Nephron progenitor cell (in vitro differentiated cells): ENCODE data around the gene EFNA2.

Source experiments
- DNase-seq: peaks from one replicate; pipeline ENCODE4 v3.0.0; 2021
- H3K27ac Mint-ChIP-seq: 2 replicates; pipeline ENCODE4 v1.8.0; 2021; ENCODE audit warnings: mild to moderate bottlenecking, moderate library complexity, mixed read lengths
- H3K27me3 Mint-ChIP-seq: 2 replicates; pipeline ENCODE4 v1.8.0; 2021; ENCODE audit warnings: mild to moderate bottlenecking, low read depth, mixed read lengths; ENCODE audit not compliant: poor library complexity
- H3K36me3 Mint-ChIP-seq: 2 replicates; pipeline ENCODE4 v1.8.0; 2021; ENCODE audit warnings: low read depth, mixed read lengths
- H3K4me1 Mint-ChIP-seq: 2 replicates; pipeline ENCODE4 v1.8.0; 2021; ENCODE audit warnings: mixed read lengths
- H3K4me3 Mint-ChIP-seq: 2 replicates; pipeline ENCODE4 v1.8.0; 2021; ENCODE audit warnings: mild to moderate bottlenecking, moderate library complexity, mixed read lengths
- H3K9me3 Mint-ChIP-seq: 2 replicates; pipeline ENCODE4 v1.8.0; 2021; ENCODE audit warnings: mild to moderate bottlenecking, moderate library complexity, mixed read lengths
- TF ChIP-seq, protein P1 (sequence below): fragments of 200-600 bp; sonication (generic); IDR thresholded peaks from 2 replicates; pipeline ENCODE4 v1.5.0; 2021; ENCODE audit warnings: antibody characterized with exemption

The EFNA2 gene

GRCh38 chr19:1259206-1259875 is 26.3 kb upstream of the EFNA2 start:
- Mint-ChIP-seq H3K4me1 (peaks cover 77% of the 10 kb centered on the region), H3K9me3 (no peaks in the 10 kb centered on the region), H3K27ac (peak overlapping the region; percentile 82), H3K36me3 (peaks cover 18% of the 10 kb centered on the region), H3K27me3 (peaks cover 3% of the 10 kb centered on the region), H3K4me3 (no peak overlapping the region)
- DNase-seq = peak; percentile 74
- TF ChIP-seq, protein P1, sequence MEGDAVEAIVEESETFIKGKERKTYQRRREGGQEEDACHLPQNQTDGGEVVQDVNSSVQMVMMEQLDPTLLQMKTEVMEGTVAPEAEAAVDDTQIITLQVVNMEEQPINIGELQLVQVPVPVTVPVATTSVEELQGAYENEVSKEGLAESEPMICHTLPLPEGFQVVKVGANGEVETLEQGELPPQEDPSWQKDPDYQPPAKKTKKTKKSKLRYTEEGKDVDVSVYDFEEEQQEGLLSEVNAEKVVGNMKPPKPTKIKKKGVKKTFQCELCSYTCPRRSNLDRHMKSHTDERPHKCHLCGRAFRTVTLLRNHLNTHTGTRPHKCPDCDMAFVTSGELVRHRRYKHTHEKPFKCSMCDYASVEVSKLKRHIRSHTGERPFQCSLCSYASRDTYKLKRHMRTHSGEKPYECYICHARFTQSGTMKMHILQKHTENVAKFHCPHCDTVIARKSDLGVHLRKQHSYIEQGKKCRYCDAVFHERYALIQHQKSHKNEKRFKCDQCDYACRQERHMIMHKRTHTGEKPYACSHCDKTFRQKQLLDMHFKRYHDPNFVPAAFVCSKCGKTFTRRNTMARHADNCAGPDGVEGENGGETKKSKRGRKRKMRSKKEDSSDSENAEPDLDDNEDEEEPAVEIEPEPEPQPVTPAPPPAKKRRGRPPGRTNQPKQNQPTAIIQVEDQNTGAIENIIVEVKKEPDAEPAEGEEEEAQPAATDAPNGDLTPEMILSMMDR = no peak

DNA sequence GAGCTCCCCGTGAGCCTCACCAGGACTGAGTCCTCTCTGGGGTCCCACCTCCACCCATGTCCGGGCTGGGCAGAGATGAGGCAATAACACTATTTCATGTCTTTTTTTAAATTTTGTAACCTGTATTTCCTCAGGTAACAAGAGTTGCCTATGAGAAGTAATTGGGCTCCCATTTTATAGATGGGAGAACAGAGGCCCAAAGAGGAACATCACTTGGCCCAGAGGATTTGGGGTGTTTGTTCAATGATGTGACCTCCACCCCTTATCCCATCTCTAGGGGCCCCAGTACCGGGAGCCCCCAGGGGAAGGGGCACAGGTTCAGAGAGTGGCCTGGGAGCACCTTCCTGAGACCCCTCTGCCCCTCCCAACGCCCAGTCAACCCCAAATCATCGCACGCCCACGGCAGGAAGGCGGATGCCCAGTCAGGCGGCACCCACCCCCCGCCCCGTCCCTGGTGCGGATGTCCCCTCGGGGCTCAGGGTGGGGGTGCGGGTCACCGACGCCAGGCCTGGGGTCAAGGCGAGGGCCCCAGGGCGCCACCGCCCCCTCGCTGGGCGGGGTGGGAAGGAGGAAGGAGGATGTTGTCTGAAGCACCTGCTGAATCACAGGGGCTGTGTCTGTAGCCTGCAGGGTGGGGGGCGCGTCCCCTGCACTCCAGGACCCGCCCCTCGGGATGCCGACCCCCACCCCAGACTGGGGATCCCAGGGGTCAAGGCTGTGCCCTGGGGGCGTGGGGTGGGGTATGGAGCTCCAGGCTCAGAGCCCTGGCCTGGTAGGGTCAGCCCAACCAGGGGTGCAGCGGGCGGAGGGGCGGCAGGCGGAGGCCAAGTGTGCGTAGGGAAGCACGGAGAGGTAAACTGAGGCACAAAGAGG is 25.6 kb upstream of the EFNA2 start:
- peak; percentile 40 for DNase-seq
- Mint-ChIP-seq H3K4me1 (peaks cover 77% of the 10 kb centered on the region), H3K27me3 (peaks cover 3% of the 10 kb centered on the region), H3K9me3 (no peaks in the 10 kb centered on the region), H3K36me3 (peaks cover 11% of the 10 kb centered on the region), H3K4me3 (no peak overlapping the region), H3K27ac (peak overlapping the region; percentile 82)
- TF ChIP-seq, protein P1 = no peak

DNA sequence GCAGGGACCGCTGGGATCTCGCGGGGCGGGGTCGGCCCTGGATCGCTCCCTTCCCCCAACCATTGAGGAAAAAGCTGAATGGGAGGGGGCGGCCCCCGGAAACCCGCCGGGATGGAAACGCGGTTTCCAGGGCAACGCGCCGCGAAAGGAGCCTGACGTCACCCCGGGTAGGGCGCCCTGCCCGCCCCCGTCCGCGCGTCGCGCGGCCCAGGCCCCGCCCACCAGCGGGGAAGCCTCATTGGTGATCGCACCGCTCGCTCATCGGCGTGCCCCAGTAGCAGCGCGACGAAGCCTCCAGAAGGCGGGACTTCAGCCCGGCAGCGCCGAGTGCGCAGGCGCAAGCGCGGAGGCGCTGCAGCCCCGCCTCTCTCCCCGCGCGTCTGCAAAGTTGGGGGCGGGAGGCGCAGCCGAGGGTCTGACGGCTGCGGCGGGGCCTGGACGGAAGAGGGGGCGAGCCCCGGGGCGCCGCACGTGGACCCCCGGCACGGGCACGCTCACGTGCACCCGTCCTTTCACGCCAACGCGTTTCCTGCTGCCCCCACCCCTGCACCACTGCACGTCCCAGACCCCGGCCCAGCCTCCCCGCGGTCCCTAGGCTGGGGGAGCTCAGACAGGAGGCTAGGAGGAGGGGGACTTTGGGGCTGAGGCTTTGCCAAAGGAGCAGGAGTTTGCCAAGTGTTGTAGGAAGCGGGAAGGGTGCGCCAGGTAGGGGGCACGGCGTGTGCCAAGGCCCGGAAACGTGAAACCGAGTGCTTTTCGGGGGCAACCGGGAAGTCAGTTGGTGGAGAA is 24.7 kb upstream of the EFNA2 start:
- Mint-ChIP-seq H3K27me3 (peaks cover 3% of the 10 kb centered on the region), H3K9me3 (no peaks in the 10 kb centered on the region), H3K27ac (peak overlapping the region; percentile 87), H3K4me1 (peaks cover 84% of the 10 kb centered on the region), H3K4me3 (peak overlapping the region; percentile 85), H3K36me3 (peaks cover 9% of the 10 kb centered on the region)
- peak; percentile 97 for DNase-seq
- TF ChIP-seq, protein P1 = no peak

GRCh38 chr19:1261538-1261797 is 24.2 kb upstream of the EFNA2 start:
- peaks cover 79% of the 10 kb centered on the region for H3K4me1 Mint-ChIP-seq
- peak; percentile 28 for DNase-seq

DNA sequence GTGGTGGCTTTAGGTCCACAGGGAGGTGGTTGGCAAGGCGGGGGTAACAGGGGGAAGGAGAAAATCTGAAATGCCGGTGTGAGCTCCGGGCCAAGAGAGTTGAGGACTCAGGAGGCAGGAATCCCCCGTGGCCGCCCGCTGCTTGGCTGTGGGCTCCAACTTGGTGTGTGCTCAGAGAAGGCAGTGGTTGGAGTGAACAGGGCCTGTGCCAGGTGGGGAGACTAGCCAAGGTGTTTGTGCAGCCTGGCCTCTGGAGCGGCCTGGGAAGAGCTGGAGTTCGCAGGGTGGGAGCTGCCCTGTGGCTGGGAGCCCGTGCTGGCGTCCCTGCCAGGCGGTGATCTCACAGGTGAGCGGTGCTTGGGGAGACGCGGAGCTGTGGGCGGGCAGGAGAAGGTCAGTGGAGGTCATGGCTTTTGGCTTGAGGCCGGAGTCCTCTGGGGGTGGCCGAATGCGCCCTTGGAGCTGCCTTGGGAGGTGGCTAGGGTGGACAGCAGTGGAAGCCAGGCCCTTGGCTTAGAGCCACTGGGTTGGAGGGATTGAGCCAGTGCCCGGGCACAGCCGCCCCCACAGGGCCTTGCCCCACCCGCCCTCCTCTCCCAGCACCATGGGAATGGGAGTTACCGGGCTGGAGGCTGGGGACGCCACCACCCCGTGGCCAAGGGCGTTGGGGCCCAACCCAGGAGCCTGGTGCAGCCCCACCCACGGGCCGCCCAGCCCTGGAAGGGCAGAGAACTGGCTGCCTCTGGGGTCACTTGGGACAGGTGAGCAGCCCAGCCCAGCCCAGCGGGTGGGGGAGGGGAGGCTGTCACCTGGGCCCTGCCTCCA is 23.7 kb upstream of the EFNA2 start:
- H3K36me3 Mint-ChIP-seq = peaks cover 9% of the 10 kb centered on the region
- H3K4me3 Mint-ChIP-seq = peak overlapping the region; percentile 85
- H3K27ac Mint-ChIP-seq = peak overlapping the region; percentile 93
- H3K4me1 Mint-ChIP-seq = peaks cover 77% of the 10 kb centered on the region
- no peak for DNase-seq
- no peaks in the 10 kb centered on the region for H3K9me3 Mint-ChIP-seq
- TF ChIP-seq, protein P1 = no peak
- peaks cover 3% of the 10 kb centered on the region for H3K27me3 Mint-ChIP-seq

More at GRCh38 chr19:1261538-1261797, 24.2 kb upstream of the EFNA2 start:
- Mint-ChIP-seq H3K27me3 (peaks cover 3% of the 10 kb centered on the region), H3K9me3 (no peaks in the 10 kb centered on the region), H3K4me3 (peak overlapping the region; percentile 85), H3K36me3 (peaks cover 9% of the 10 kb centered on the region), H3K27ac (peak overlapping the region; percentile 93)
- TF ChIP-seq, protein P1 = no peak
